Activated CD8-positive, alpha-beta memory T cell treated with anti-CD3 and anti-CD28 coated beads for 36 hours (primary cell): ENCODE results near the gene GPANK1. TPM values are rescaled to one million over a fixed set of nuclear protein-coding genes. Genes with fewer than 3 reads are reported as not detected.
"Not testable (repeated sequence)": the region's sequence is repeated elsewhere in the genome, so short reads cannot be mapped to it uniquely, and the experiment has no call there.

Source experiments
- CTCF ChIA-PET: fragments of 350-600 bp; sonication (Branson Sonifier 250); formaldehyde crosslinking; loops from one replicate; lab custom pipeline; 2021; ENCODE audit warnings: antibody characterized with exemption; lab: Charles Lee
- POLR2A ChIA-PET: fragments of 350-600 bp; sonication (Branson Sonifier 250); formaldehyde crosslinking; loops from one replicate; lab custom pipeline; 2021; ENCODE audit warnings: antibody characterized with exemption; lab: Charles Lee
- total RNA-seq, 2 experiments: library from RNA; stranded (reverse); gene quantifications; one replicate each; pipeline ENCODE4 v1.2.3, GENCODE V29; 2021

GPANK1 gene
- 10 to 100 TPM; 44.6 to 45.1 TPM for total RNA-seq

- ChIA-PET POLR2A (interaction anchor here (0.6 to 3.1 kb wide), 8 partner anchors 12 to 931 kb away, joined by 3 to 29 read pairs (median 4); partner anchors contain the start of genes ABHD16A, BAG6, CLIC1 and LSM2), CTCF (interaction anchor here (1.1 to 3.6 kb wide), 2 partner anchors 12 to 166 kb away, joined by 4 to 21 read pairs; partner anchors contain the start of gene BAG6)
Measured at GRCh38 chr6:31664790-31665500, at the start of gene GPANK1. Gene GPANK1 (minus strand): TSS chr6:31664997. CDS start chr6:31664478, 519 bp downstream.

- CTCF ChIA-PET: interaction anchor here (1.3 to 2.9 kb wide), 2 partner anchors 16 to 55 kb away, joined by 4 to 7 read pairs; no protein-coding TSS in a partner anchor
Measured at GRCh38 chr6:31713991-31714684, 49.3 kb upstream of the GPANK1 start.

DNA sequence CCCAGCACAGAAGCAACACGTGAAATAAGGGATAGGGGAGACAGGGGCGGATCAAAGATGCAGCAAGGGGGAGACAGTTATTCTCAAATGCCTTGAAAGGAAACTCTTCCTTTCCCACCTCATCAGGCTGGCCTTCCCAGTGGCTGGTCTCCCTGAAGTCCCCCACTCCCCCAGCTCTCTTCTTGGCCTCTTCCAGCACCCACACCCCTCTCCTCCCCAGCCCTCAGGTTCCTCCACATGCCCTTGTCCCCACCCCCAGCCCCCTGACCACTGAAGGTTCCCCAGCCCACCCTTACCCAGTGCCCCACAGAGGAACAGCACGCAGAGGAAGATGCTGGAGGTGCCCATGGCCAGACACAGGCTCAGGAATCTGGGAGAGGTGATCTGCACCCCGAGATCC is 48.7 kb upstream of the GPANK1 start:
- ChIA-PET POLR2A (no interaction called here), CTCF (interaction anchor here (1.3 to 2.9 kb wide), 2 partner anchors 17 to 56 kb away, joined by 4 to 7 read pairs; no protein-coding TSS in a partner anchor)

More at GRCh38 chr6:31713991-31714684, 49.3 kb upstream of the GPANK1 start:
- POLR2A ChIA-PET: no interaction called here

GRCh38 chr6:31712296-31712695 is 47.5 kb upstream of the GPANK1 start:
- ChIA-PET CTCF (no interaction called here), POLR2A (no interaction called here)

GRCh38 chr6:31711233-31711632 is 46.4 kb upstream of the GPANK1 start:
- ChIA-PET POLR2A (no interaction called here), CTCF (interaction anchor here (1.5 kb wide), 1 partner anchor 29 kb away, joined by 3 read pairs; no protein-coding TSS in a partner anchor)

DNA sequence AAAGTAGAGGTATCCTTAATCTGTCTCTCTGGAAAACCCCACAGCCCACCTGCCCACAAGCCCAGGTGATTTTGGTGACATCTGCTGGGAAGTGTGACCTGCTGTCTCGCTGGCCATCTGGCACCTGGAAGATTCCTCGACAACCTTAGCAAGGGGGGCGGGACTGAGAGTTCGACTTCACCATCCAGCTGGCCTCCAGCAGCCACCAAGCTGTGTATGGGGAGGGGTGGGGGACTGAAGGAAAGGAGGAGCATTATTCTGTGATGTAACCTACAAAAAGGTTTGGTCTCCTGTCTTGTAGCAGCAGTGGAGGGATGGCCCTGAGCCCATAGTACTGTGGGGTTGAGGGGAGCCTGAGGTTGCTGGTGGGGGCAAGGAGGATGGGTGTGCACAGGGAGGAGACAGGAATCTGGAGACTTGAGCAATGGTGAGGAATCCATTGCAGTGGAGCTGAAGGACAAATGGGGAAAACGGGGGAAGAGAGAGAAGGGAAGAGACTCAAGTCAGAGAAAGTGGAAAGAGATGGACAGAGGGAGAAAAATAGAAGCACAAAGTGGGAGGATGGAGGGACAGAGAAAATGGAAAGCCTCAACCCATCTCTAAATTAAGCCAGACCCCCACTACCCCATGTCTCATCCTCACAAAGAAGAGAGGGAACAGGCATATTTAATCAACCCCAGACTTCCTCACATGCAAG is 45.9 kb upstream of the GPANK1 start:
- ChIA-PET POLR2A (no interaction called here), CTCF (interaction anchor here (0.8 to 1.5 kb wide), 2 partner anchors 30 to 164 kb away, joined by 3 to 4 read pairs; partner anchors contain the start of gene ATP6V1G2)

GRCh38 chr6:31709157-31709556 is 44.4 kb upstream of the GPANK1 start:
- POLR2A ChIA-PET: not testable (repeated sequence)
- CTCF ChIA-PET: interaction anchor here (0.7 kb wide), 1 partner anchor 87 kb away, joined by 3 read pairs; no protein-coding TSS in a partner anchor

GRCh38 chr6:31708224-31708623 is 43.4 kb upstream of the GPANK1 start:
- POLR2A ChIA-PET: no interaction called here

GRCh38 chr6:31707701-31708100 is 42.9 kb upstream of the GPANK1 start:
- ChIA-PET POLR2A (no interaction called here), CTCF (no interaction called here)

More at GRCh38 chr6:31708224-31708623, 43.4 kb upstream of the GPANK1 start:
- CTCF ChIA-PET: interaction anchor here (0.8 kb wide), 1 partner anchor 59 kb away, joined by 4 read pairs; no protein-coding TSS in a partner anchor

DNA sequence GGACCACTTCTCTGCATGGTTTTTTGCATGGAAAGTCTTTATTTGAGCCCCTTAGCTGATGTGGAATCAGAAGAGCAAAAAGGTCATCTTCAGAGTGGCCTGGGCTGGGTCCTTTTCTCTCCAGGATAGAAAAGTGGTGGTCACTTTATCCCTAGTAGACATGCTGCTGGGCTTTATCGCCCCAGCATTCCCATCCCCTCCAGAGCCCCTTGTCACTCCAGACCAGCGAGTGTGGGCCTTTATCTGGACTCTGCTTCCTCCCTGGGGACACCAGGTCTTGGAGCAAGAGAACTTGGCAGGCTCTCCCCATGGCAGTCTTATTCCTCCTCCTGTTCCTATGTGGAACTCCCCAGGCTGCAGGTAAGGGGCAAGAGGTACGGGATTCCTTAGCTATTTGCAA is 41.8 kb upstream of the GPANK1 start, which contains the start of gene LY6G6F:
LY6G6F (plus strand) TSS at position 268 of the 400 bp plus-strand sequence; CDS start at position 309, 41 bp downstream.
- ChIA-PET POLR2A (no interaction called here), CTCF (no interaction called here)

- POLR2A ChIA-PET: no interaction called here
- CTCF ChIA-PET: no interaction called here
Measured at GRCh38 chr6:31705931-31706330, 41.1 kb upstream of the GPANK1 start.

- CTCF ChIA-PET: interaction anchor here (1.0 to 2.1 kb wide), 5 partner anchors 16 to 125 kb away, joined by 3 to 5 read pairs (median 3); partner anchors contain the start of genes HSPA1B and LY6G5C
- POLR2A ChIA-PET: interaction anchor here (0.5 to 1.3 kb wide), 6 partner anchors 9 to 160 kb away, joined by 3 to 6 read pairs (median 3); partner anchors contain the start of genes BAG6, GPANK1, HSPA1B and NEU1
Measured at GRCh38 chr6:31702819-31703716, 38.3 kb upstream of the GPANK1 start, which contains the start of gene ABHD16A. Gene ABHD16A (minus strand): TSS chr6:31703324. CDS start chr6:31703281, 43 bp downstream.

DNA sequence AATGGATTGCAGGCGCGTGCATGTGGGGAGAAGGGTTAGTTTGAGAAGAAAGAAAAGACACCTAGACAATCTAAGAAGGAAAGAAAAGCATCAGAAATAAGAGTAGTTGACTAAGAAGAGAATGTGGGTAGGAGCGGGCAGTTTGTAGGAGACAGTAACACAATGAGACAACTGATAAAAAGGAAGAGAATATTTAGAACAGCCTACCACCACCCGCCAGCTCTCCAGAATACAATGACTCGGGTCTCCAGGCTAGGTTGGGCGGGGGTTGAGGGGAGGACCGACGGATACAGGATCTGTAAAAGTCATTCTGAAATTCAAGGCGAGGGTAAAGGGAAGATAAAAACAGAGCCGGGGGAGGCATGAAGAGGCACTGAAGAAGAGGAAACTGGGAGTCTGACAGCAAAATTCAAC is 37.6 kb upstream of the GPANK1 start:
- ChIA-PET CTCF (interaction anchor here (1.4 to 2.1 kb wide), 3 partner anchors 18 to 78 kb away, joined by 3 to 5 read pairs (median 4); partner anchors contain the start of gene LY6G5C), POLR2A (interaction anchor here (1.1 kb wide), 1 partner anchor 160 kb away, joined by 3 read pairs; the partner anchor contains the start of gene NEU1)

GRCh38 chr6:31701666-31702404 is 37.0 kb upstream of the GPANK1 start:
- ChIA-PET POLR2A (no interaction called here), CTCF (interaction anchor here (0.6 to 1.8 kb wide), 3 partner anchors 18 to 162 kb away, joined by 3 to 4 read pairs (median 3); no protein-coding TSS in a partner anchor)

DNA sequence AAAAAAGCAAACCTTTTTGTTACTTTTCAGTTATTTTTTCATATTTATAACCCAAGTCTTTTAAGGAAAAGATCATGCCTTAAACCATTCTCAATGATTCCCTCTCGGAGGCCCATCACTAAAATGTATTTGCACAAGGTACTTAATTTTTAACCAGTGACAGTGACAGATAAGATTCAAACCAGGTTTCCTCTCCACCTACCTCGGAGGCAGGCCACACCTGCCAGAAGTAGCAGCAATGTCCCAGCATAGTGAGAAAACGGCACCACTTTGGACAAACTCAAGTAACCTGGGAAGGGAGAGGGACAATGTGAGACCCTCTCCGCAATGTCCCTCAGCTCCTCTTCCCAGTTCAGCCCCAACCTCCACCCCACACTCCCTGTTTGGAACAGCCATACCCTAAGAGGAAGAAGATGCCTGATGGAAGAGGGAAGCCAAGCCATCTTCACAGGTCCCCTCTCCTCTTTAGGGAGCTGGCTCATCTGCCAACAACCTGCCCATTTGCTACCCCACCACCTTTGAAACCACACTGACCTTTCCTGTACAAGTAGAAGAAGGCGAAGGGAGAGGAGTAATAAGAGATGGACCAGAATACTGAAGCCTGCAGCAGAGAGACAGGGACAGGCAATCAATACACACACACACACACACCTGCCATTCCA is 36.1 kb upstream of the GPANK1 start:
- ChIA-PET POLR2A (interaction anchor here (0.6 kb wide), 1 partner anchor 134 kb away, joined by 5 read pairs; no protein-coding TSS in a partner anchor), CTCF (no interaction called here)

- POLR2A ChIA-PET: no interaction called here
Measured at GRCh38 chr6:31697555-31697954, 32.8 kb upstream of the GPANK1 start.

More at GRCh38 chr6:31697555-31697954, 32.8 kb upstream of the GPANK1 start:
- CTCF ChIA-PET: no interaction called here
